Fibroblast of skin of right biceps (primary cell): ENCODE measurements around the gene USP12.

Experiments used
- DNase-seq: peaks from one replicate; pipeline ENCODE4 v3.0.0-alpha.2; 2013

Gene USP12

DNA sequence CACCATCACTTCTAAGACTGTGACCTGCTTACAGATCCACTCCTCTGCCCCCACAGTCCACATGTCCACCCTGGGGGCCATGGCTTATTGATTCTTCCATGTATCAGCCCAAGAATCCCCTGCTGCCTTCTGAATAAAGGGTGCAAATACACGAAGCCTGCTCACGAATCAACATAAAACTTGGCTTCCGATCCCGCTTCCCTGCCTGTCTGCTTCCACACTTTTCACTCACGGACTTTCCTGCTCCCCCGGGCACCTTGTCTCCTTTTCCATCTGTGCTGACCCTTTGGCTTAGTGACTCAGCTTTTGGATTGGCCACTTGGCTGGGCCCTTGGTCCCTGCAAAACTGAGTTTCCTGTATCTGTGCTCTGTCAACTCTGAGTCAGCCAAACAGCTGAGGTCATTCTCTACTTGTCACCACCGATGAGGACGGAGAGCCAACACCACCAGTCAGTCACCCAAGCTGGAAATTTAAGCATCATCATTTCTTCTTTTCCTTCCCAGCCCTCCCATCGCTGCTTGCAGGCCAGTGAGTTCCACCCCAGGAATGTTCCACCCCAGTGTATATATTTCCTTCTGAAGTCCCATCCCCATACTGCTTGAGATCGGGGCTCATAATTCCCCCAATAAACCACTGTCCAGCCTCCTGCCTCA lies 11.4 kb upstream of the USP12 start:
- peak; percentile 89 for DNase-seq

- DNase-seq, result no peak
Measured at GRCh38 chr13:27182054-27182453, 10.4 kb upstream of the USP12 start.

DNA sequence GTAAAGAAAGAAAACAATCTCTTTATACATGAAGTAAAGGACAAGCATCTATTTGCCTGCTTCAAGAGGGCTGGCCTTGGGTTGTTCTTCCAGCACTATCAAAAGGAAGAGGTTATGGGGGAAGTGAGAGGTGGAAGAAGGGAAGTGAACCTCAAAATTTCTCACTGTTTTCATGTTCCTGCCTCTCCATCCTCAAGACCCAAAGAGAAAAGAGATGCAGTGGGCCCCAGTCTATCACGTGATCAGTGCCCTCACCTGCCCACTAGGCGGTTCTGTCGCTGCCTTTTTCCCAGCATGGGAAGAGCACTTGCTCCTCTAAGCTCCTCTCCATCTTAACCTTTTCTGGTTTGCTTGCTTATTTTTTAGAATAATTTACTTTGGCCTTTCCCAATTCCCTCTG lies 6.2 kb upstream of the USP12 start:
- DNase-seq, result no peak

GRCh38 chr13:27176470-27177410 lies 5.1 kb upstream of the USP12 start:
- no peak for DNase-seq

DNA sequence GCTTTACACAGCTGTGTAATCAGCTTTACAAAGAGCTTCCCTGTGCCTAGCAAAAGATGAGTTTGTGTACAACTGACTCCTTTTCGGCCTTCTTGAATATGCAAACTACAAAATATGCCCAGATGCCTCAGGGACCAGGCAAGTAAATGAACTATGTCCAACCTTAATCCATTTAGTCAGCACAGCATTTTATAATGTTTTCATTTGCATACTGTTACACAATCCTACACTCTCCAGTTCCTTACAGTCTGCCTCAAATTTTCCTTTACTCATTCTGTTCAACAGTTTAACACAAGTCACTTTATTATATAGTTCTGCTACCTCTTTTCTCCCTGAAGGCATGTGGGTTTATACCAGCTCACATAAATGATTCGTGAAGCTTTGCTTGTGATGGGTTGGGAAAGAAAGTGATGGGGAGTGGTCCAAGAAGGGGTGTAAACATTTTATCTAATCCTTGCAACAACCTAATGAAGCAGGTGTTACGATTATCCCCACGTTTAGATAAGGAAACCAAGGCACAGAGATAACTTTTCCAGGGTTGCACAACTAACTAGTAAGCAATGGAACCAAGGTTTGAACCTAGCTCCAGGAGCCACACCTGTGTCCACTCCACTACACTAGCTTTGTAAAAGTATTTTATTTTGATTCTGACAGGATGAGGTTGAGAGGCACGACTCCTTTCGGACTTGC lies 3.3 kb upstream of the USP12 start:
- DNase-seq, result no peak

DNA sequence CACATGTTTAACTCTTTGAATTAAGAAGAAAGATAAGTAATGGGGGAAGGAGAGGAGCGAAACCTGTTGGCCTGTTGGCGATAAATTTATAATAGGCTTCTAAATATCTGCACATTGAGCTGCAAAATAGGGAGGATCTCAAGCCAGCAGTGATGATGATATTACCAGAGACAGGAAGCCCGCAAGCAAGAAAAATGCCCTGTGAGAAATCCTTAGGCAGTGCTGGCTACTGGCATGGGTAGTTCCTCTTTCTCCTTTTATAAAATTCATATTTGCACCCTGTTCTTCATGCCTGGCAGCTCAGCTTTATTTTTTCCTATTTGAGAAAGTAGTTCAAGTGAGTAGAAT lies 858 bp upstream of the USP12 start:
- DNase-seq, result peak; percentile 21

- peak; percentile 89 for DNase-seq
Measured at GRCh38 chr13:27171827-27172494, 350 bp upstream of the USP12 start.

- peak; percentile 20 for DNase-seq
Measured at GRCh38 chr13:27170516-27171243, 931 bp downstream of the USP12 start.

GRCh38 chr13:27170221-27170515 lies 1.4 kb downstream of the USP12 start:
- peak; percentile 67 for DNase-seq

DNA sequence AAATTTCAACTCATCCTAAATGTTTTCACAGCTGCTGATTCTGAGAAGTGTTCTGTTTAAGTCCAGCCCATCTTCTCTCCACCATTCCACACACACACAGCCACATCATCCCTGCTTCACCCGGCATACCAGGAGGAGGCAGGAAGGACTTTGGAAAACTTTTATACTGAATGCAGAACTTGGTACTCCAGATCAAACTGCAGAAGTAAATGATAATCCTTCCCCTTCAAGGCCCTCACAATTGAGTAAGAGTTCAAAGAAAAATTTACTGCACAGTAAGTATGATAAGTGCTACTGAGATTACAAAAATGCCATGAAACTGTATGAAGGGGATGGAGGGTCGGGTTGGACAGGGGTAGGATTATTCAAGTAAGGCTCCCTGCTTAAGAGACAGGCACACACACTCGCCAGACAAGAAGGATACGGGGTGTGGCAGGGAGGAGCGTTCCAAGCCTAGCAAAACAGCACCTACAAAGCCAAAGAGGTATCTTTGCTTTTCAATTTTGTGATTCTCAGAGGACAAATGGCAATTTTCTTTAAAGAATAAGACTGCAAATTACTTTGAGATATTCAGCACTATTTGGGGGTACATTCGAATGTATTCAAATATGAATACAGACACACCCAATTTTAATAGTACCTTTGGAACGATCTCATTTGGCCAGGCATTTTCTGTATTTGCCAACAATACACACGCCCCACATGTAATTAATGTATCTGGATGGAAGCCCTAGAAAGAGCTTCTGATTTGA lies 2.5 kb downstream of the USP12 start:
- no peak for DNase-seq

DNA sequence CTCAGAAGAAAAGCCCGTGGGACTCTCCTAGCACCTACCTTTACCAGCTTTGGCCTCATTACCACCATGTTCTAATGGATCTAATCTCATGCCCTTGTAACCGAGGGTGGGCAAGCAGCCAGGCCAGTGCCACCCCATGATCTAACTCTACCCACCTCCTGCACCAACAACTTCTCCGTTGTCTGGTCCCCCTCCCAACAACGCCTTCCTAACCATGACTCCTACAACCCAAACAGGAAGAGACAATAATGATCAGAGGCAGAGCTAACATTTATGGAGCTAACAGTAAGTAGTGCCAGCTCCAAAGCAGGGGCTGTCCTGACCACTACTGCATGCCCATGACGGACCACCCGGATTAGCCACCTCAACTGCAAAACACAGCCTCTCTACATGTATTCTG lies 3.5 kb downstream of the USP12 start:
- no peak for DNase-seq

DNA sequence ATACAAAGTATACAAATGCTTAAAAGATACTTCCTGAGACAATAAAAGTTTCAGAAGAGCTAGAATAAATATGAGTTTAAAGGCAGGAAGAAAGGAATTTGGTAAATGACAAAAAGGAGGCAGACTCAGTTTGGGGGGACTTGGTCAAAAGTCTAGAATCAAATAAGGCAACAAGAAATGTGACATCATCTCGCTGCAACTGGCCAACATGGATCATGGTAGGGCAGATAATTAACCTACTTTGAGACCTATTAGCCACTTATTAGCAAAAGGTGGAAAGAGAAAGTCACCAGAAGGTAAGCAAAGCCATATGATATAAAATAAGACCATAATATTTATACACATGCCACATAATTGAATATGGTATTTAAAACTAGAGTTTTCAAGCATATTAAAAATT lies 5.3 kb downstream of the USP12 start:
- no peak for DNase-seq

GRCh38 chr13:27161980-27162379 lies 9.6 kb downstream of the USP12 start:
- no peak for DNase-seq

DNA sequence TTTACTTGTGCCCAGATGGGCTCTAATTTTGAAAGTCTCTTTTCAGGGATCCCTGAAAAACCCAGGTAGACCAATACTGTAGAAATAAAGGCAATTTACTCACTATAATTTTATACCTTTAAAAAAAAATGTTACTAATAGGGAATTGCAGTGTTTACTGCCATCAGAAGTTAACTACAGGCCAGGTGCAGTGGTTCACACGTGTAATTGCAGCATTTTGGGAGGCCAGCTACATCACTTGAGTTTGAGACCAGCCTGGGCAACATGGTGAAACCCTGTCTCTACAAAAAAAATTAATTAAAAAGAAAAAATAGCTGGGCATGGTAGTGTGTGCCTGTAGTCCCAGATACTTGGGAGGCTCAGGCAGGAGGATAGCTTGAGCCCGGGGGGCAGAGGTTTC lies 10.2 kb downstream of the USP12 start:
- no peak for DNase-seq

DNA sequence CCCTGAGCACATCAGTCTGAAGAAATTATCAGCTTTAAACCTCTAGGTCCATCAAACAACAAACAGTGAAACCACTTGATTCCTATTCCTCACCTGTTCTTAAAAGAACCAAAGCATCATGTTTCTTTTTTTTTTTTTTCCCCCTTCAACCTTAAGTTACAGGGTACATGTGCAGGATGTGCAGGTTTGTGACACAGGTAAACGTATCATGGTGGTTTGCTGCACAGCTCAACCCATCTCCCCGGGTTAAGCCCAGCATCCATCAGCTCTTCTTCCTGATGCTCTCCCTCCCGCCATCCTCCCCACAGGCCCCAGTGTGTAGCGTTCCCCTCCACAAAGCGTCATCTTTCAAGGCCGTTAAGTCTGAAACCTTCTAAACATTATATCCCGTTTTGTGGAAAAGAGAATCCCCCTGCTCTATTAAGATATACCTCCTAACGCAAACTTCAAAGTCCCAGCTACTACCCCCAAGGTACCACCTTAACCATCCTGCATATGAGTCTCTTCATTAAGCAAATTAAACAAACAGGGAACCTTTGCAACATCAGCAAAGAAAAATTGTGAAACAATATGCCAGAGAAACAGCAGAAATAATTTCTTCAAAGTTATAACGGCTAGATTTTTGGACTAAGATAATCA lies 10.8 kb downstream of the USP12 start:
- no peak for DNase-seq

- DNase-seq, result no peak
Measured at GRCh38 chr13:27159806-27160563, 11.6 kb downstream of the USP12 start.

GRCh38 chr13:27158335-27158734 lies 13.3 kb downstream of the USP12 start:
- no peak for DNase-seq

DNA sequence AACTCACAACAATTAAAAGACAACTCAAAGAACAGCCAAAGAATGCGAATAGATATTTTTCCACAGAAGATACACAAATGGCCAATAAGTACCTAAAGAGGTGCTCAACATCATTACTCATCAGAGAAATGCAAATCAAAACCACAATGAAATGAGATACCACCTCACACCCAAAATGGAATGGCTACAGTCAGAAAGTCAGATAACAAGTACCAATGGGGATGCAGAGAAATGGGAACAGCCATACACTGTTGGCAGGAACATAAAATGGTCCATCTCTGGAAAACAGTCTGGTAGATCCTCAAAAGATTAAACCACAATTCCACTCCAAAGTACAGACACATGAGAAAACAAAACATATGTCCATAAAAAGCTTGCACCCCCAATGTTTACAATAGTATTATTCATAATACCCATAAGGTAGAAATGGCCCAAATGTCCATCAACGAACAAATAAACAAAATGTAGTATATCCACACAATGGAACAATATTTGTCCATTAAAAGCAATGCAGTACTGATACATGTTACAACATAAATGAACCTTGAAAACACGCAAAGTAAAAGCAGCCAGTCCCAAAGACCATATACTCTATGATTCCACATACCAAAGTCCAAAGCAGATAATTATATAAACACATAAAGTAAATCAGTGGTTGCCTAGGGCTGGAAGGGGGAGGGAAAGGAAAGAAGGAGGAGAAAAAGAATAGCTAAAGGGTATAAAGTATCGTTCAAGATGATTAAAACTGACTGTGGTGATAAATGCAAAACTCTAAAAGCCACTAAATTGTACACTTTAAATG lies 19.6 kb downstream of the USP12 start:
- DNase-seq, result no peak

DNA sequence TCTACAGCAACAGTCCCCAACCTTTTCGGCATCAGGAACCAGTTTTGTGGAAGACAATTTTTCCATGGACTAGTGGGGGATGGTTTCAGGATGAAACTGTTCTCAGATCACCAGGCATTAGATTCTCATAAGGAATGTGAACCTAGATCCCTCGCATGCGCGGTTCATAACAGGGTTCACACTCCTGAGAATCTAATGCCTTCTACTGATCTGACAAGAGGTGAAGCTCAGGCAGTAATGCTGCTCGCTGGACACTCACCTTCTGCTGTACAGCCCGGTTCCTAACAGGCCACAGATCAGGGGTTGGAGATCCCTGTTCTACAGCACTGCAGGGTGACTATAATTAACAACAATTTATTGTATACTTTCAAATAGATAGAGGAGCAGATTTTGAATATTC lies 21.9 kb downstream of the USP12 start:
- no peak for DNase-seq

DNA sequence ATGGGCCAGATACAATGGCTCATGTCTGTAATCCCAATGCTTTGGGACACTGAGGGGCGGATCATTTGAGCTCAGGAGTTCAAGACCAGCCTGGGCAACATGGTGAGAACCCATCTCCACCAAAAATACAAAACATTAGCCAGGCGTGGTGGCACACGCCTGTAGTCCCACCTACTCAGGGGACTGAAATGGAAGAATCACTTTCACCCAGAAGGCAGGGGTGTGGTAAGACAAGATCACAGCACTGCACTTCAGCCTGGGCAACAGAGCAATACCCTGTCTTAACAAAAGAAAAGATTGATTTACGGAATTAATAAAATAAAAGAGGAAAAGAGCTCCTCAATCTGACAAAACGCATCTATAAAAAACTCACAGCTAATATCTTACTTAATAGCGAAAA lies 22.7 kb downstream of the USP12 start:
- no peak for DNase-seq
